Gastrocnemius medialis (tissue), 4 donors: ENCODE measurements around the gene INPP5A. TPM values are rescaled to one million over a fixed set of nuclear protein-coding genes. Genes with fewer than 3 reads are reported as not detected.
A peak's percentile ranks its signal among the peaks of the same experiment; 100 is the strongest.
"Not testable (repeated sequence)": the region's sequence is repeated elsewhere in the genome, so short reads cannot be mapped to it uniquely, and the experiment has no call there.

Experiments
- ATAC-seq, 2 donors: fragments of 150-250 bp; one replicate each; pipeline ENCODE4 v1.9.1; 2016
- DNase-seq, 2 donors: peaks; one replicate each; pipeline ENCODE4 v3.0.0-alpha.2; 2019
- H3K27ac ChIP-seq, 4 donors: fragments of 200-600 bp; sonication (generic); 1 replicate in 1 of 4; 2 replicates in 3 of 4; pipeline ENCODE4 v1.5.1; 2016 to 2018; ENCODE audit warnings: mild to moderate bottlenecking in 2 of 4, moderate library complexity in 1 of 4
- H3K27me3 ChIP-seq, 3 donors: fragments of 200-600 bp; sonication (generic) in 2 of 3; 1 replicate in 1 of 3; 2 replicates in 2 of 3; pipeline versions ENCODE4 v1.5.1 to v1.6.0; 2016 to 2019; ENCODE audit warnings: mild to moderate bottlenecking in 1 of 3, moderate library complexity in 1 of 3
- H3K36me3 ChIP-seq, 2 donors: fragments of 200-600 bp; sonication (generic) in 1 of 2; one replicate each; pipeline ENCODE4 v1.5.1; 2017 to 2018
- H3K4me1 ChIP-seq, 2 donors: fragments of 200-600 bp; sonication (generic) in 1 of 2; one replicate each; pipeline ENCODE4 v1.5.1; 2016 to 2017; ENCODE audit warnings: mild to moderate bottlenecking in 2 of 2
- H3K4me3 ChIP-seq, 4 donors: fragments of 200-600 bp; sonication (generic) in 3 of 4; 1 replicate in 1 of 4; 2 replicates in 3 of 4; pipeline ENCODE4 v1.5.1; 2016 to 2019; ENCODE audit warnings: mild to moderate bottlenecking in 2 of 4
- H3K9me3 ChIP-seq, 3 donors: fragments of 200-600 bp; sonication (generic) in 2 of 3; 1 replicate in 1 of 3; 2 replicates in 2 of 3; pipeline ENCODE4 v1.5.1; 2016 to 2019
- CTCF ChIP-seq, 5 experiments: fragments of 450-650 bp in 3 of 5; fragments of 200-600 bp in 2 of 5; sonication (generic) in 2 of 5; IDR thresholded peaks in 4 of 5; conservative IDR thresholded peaks in 1 of 5; 1 replicate in 4 of 5; 2 replicates in 1 of 5; pipeline ENCODE4 v1.5.1; 2016 to 2019; ENCODE audit warnings: antibody characterized with exemption in 5 of 5, mild to moderate bottlenecking in 3 of 5, moderate library complexity in 3 of 5
- POLR2A ChIP-seq, 2 donors: fragments of 450-650 bp; IDR thresholded peaks; one replicate each; pipeline ENCODE4 v1.6.1; 2017; ENCODE audit warnings: antibody characterized with exemption in 2 of 2, mild to moderate bottlenecking in 2 of 2, moderate library complexity in 2 of 2
- in situ Hi-C, 4 donors: fragments of 200-750 bp; cut with MboI; loops; one replicate each; pipeline versions ENCODE4 v1.15.0 to v1.8.0; 2017; ENCODE audit warnings: low sequenced_read_pairs in 4 of 4
- intact Hi-C: fragments of 100-400 bp; cut with DNase I; formaldehyde crosslinking; loops from one replicate; pipeline ENCODE4 v1.15.1; 2023; ENCODE audit warnings: low total_unique reads
- total RNA-seq, 4 donors: library from RNA; depleted of rRNA; stranded (reverse); fragments of >200 nt; gene quantifications; one replicate each; pipeline versions ENCODE4 v1.1.0 to v1.2.3, GENCODE V29; 2016

INPP5A gene
- total RNA-seq, 4 donors from 2014 or later = 74.9 to 107 (median 92.4) TPM

- Histone ChIP-seq H3K4me1 (peaks cover 0 to 8% of the 10 kb centered on the region in 2 donors), H3K36me3 (peaks cover 0 to 8% of the 10 kb centered on the region in 2 donors), H3K27me3 (no peaks in the 10 kb centered on the region), H3K9me3 (no peaks in the 10 kb centered on the region), H3K27ac (no peak overlapping the region), H3K4me3 (no peak overlapping the region)
- intact Hi-C loops (no loop called here), in situ Hi-C loops (no loop called here)
- no peak for ATAC-seq
- TF ChIP-seq CTCF (IDR thresholded peaks at IDR 0.05 in 4 of 5, conservative IDR thresholded peaks at IDR 0.05 in 1 of 5) (no peak), POLR2A (IDR thresholded peaks at IDR 0.05) (no peak)
- DNase-seq = no peak
These were observed 165.9 kb downstream of the INPP5A start for GRCh38 chr10:132703419-132704007.

GRCh38 chr10:132704008-132704814 is 166.6 kb downstream of the INPP5A start:
- Histone ChIP-seq H3K27me3 (no peaks in the 10 kb centered on the region), H3K4me1 (peaks cover 0 to 8% of the 10 kb centered on the region in 2 donors), H3K9me3 (no peaks in the 10 kb centered on the region), H3K27ac (no peak overlapping the region), H3K36me3 (peaks cover 0 to 7% of the 10 kb centered on the region in 2 donors), H3K4me3 (no peak overlapping the region)
- in situ Hi-C loops = no loop called here
- TF ChIP-seq CTCF (IDR thresholded peaks at IDR 0.05 in 4 of 5, conservative IDR thresholded peaks at IDR 0.05 in 1 of 5) (no peak), POLR2A (IDR thresholded peaks at IDR 0.05) (no peak)
- ATAC-seq (no peak), DNase-seq (no peak)
- intact Hi-C loops = no loop called here

GRCh38 chr10:132704815-132705064 is 167.2 kb downstream of the INPP5A start:
- ATAC-seq, DNase-seq, H3K9me3 ChIP-seq, in situ Hi-C loops, intact Hi-C loops, H3K4me3 ChIP-seq, H3K4me1 ChIP-seq, H3K36me3 ChIP-seq, H3K27me3 ChIP-seq: not testable (repeated sequence)
- peak overlapping the region in 1 of 4 donors; percentile 81 for H3K27ac ChIP-seq

GRCh38 chr10:132705173-132705572 is 167.6 kb downstream of the INPP5A start:
- in situ Hi-C loops (no loop called here), intact Hi-C loops (no loop called here)
- Histone ChIP-seq H3K4me1 (peaks cover 0 to 8% of the 10 kb centered on the region in 2 donors), H3K27me3 (no peaks in the 10 kb centered on the region), H3K36me3 (peaks cover 0 to 7% of the 10 kb centered on the region in 2 donors), H3K9me3 (no peaks in the 10 kb centered on the region), H3K4me3 (no peak overlapping the region), H3K27ac (peak overlapping the region in 1 of 4 donors; percentile 81)
- DNase-seq = peak; percentile 74 to 77
- peak; percentile 75 to 79 for ATAC-seq
- no peak for TF ChIP-seq POLR2A (IDR thresholded peaks at IDR 0.05)

- H3K4me3 ChIP-seq = no peak overlapping the region
- H3K4me1 ChIP-seq = peaks cover 0 to 8% of the 10 kb centered on the region in 2 donors
- intact Hi-C loops = no loop called here
- H3K9me3 ChIP-seq = no peaks in the 10 kb centered on the region
- peaks cover 0 to 7% of the 10 kb centered on the region in 2 donors for H3K36me3 ChIP-seq
- H3K27ac ChIP-seq = peak overlapping the region in 1 of 4 donors; percentile 81
- TF ChIP-seq POLR2A (IDR thresholded peaks at IDR 0.05) = no peak
- no peak for TF ChIP-seq CTCF (IDR thresholded peaks at IDR 0.05 in 4 of 5, conservative IDR thresholded peaks at IDR 0.05 in 1 of 5)
- ATAC-seq (no peak), DNase-seq (no peak)
- H3K27me3 ChIP-seq = no peaks in the 10 kb centered on the region
- in situ Hi-C loops = no loop called here
These were observed 168.4 kb downstream of the INPP5A start for GRCh38 chr10:132705943-132706342.
